Activated CD4-positive, alpha-beta T cell treated with anti-CD3 and anti-CD28 coated beads, Interleukin-2, amount 50 U/mL, for 24 hours (primary cell): ENCODE data around the gene MZB1.

Experiments
- DNase-seq, 2 donors: peaks; one replicate each; pipeline ENCODE4 v3.0.0-alpha.2; 2020; ENCODE audit warnings: low read depth in 1 of 2, low spot score in 1 of 2

Gene MZB1

DNA sequence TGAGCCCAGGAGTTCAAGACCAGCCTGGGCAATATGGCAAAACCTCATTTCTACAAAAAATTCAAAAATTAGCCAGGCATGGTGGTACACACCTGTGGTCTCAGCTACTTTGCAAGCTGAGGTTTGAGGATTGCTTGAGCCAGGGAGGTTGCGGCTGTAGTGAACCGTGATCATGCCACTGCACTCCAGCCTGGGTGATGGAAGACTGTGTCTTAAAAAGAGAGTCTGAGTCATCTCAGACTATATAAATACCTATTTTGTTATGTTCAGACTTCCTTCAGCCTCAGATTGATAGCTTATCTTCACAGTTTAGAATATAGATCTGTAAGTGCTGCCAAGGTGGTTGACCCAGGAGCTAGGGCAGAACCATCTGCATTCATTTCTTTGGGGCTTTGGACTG is 49.7 kb downstream of the MZB1 start:
- DNase-seq = no peak
